MM.1S (cell line): ENCODE data around the gene AGO1.

ENCODE experiments used
- DNase-seq: peaks from one replicate; pipeline ENCODE4 v3.0.0-alpha.2; 2015
- H2AFZ ChIP-seq: fragments of 300-600 bp; sonication (generic); 2 replicates; pipeline ENCODE4 v1.6.0; 2016; ENCODE audit warnings: antibody characterized with exemption, low read length
- H3F3A ChIP-seq: fragments of 300-600 bp; sonication (generic); 2 replicates; pipeline ENCODE4 v1.6.1; 2016; ENCODE audit warnings: mild to moderate bottlenecking, antibody characterized with exemption, low read length, moderate library complexity, mixed read lengths; ENCODE audit not compliant: insufficient read depth
- H3K27ac ChIP-seq: fragments of 300-600 bp; sonication (generic); 2 replicates; pipeline ENCODE4 v1.5.1; 2016; ENCODE audit warnings: mild to moderate bottlenecking, low read length
- H3K27me3 ChIP-seq: fragments of 300-600 bp; sonication (generic); replicated peaks from 2 replicates; pipeline ENCODE4 v1.6.0; 2016; ENCODE audit warnings: low read length; ENCODE audit not compliant: insufficient read depth
- H3K36me3 ChIP-seq: fragments of 300-600 bp; sonication (generic); replicated peaks from 2 replicates; pipeline ENCODE4 v1.6.1; 2016; ENCODE audit warnings: mild to moderate bottlenecking, low read length, mixed read lengths; ENCODE audit not compliant: insufficient read depth
- H3K4me1 ChIP-seq: fragments of 300-600 bp; sonication (generic); 2 replicates; pipeline ENCODE4 v1.6.1; 2016; ENCODE audit warnings: low read length, mixed read lengths
- H3K4me2 ChIP-seq: fragments of 300-600 bp; sonication (generic); 2 replicates; pipeline ENCODE4 v1.6.0; 2016; ENCODE audit warnings: low read depth, low read length
- H3K4me3 ChIP-seq: fragments of 300-600 bp; sonication (generic); 2 replicates; pipeline ENCODE4 v1.5.1; 2016; ENCODE audit warnings: low read length, mixed read lengths
- H3K79me2 ChIP-seq: fragments of 300-600 bp; sonication (generic); 2 replicates; pipeline ENCODE4 v1.6.1; 2016; ENCODE audit warnings: mixed run types, low read length, mixed read lengths
- H3K9ac ChIP-seq: fragments of 300-600 bp; sonication (generic); 2 replicates; pipeline ENCODE4 v1.6.1; 2016; ENCODE audit warnings: low read length, mixed read lengths
- H3K9me2 ChIP-seq: fragments of 300-600 bp; sonication (generic); replicated peaks from 2 replicates; pipeline ENCODE4 v1.6.1; 2016; ENCODE audit warnings: mild to moderate bottlenecking, low read length, mixed read lengths; ENCODE audit not compliant: insufficient read depth
- H3K9me3 ChIP-seq: fragments of 300-600 bp; sonication (generic); replicated peaks from 2 replicates; pipeline ENCODE4 v1.6.1; 2016; ENCODE audit warnings: mild to moderate bottlenecking, low read length, mixed read lengths; ENCODE audit not compliant: insufficient read depth
- H4K20me1 ChIP-seq: fragments of 300-600 bp; sonication (generic); 2 replicates; pipeline ENCODE4 v1.6.1; 2016; ENCODE audit warnings: mild to moderate bottlenecking, low read length, moderate library complexity, mixed read lengths; ENCODE audit not compliant: insufficient read depth
- EZH2 ChIP-seq: fragments of 300-600 bp; sonication (generic); optimal IDR thresholded peaks from 2 replicates; pipeline ENCODE3; 2017; ENCODE audit warnings: low read depth, mild to moderate bottlenecking, antibody characterized with exemption, low read length, mixed read lengths
- EZH2phosphoT487 ChIP-seq: fragments of 300-600 bp; sonication (generic); IDR thresholded peaks from 2 replicates; pipeline ENCODE4 v1.6.1; 2018; ENCODE audit warnings: antibody characterized with exemption, low read length
- TF ChIP-seq, protein P1 (sequence below): fragments of 300-600 bp; sonication (generic); IDR thresholded peaks from 2 replicates; pipeline ENCODE4 v1.5.1; 2016; ENCODE audit warnings: antibody characterized with exemption, low read length, mixed read lengths

The AGO1 gene

DNA sequence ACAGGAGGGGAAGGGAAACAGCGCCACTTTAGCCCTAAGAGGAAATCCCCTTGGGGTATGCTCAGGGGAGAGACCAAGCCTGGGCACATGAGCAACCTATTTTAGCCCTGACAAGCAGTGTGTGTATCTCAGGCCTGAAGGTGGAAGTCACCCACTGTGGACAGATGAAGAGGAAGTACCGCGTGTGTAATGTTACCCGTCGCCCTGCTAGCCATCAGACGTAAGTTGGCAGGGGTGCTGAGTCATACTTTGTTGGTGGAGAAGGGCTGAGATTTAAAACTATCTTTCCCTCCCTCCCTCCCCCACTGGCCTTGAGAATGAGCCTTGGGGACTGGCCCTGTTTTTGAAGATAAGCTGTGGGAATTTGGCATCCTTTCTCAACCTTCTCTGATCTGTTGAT is 11.2 kb downstream of the AGO1 start:
- Histone ChIP-seq H3K4me3 (no peak overlapping the region), H3K9me2 (no peaks in the 10 kb centered on the region), H3K27ac (no peak overlapping the region), H4K20me1 (no peaks in the 10 kb centered on the region), H3K4me2 (no peak overlapping the region), H3F3A (no peaks in the 10 kb centered on the region), H3K9ac (no peak overlapping the region), H3K4me1 (no peaks in the 10 kb centered on the region), H3K36me3 (no peaks in the 10 kb centered on the region), H3K27me3 (no peaks in the 10 kb centered on the region), H3K79me2 (no peaks in the 10 kb centered on the region), H3K9me3 (no peaks in the 10 kb centered on the region), H2AFZ (no peak overlapping the region)
- no peak for DNase-seq
- TF ChIP-seq, protein P1, sequence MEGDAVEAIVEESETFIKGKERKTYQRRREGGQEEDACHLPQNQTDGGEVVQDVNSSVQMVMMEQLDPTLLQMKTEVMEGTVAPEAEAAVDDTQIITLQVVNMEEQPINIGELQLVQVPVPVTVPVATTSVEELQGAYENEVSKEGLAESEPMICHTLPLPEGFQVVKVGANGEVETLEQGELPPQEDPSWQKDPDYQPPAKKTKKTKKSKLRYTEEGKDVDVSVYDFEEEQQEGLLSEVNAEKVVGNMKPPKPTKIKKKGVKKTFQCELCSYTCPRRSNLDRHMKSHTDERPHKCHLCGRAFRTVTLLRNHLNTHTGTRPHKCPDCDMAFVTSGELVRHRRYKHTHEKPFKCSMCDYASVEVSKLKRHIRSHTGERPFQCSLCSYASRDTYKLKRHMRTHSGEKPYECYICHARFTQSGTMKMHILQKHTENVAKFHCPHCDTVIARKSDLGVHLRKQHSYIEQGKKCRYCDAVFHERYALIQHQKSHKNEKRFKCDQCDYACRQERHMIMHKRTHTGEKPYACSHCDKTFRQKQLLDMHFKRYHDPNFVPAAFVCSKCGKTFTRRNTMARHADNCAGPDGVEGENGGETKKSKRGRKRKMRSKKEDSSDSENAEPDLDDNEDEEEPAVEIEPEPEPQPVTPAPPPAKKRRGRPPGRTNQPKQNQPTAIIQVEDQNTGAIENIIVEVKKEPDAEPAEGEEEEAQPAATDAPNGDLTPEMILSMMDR, result no peak
- TF ChIP-seq EZH2phosphoT487 (no peak), EZH2 (no peak)

DNA sequence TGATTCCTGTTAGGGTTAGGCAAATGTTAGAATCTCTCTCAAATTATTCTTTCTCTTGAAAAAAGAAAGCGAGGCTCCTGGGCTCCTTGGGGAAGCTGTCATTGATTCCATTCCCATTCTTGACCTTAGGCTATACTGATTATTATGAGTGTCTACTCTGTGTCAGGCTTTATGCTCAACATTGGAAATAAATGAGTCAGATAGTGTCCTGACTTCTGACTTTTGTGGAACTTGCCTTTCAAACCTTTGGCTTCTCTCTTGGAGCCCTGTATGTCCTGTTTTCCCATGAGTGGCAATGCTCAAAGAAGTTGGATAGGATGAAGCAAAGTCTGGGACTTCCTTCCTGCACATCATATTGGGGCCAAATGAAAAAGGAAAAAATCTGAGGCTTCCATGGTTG is 11.6 kb downstream of the AGO1 start:
- Histone ChIP-seq H3K4me2 (no peak overlapping the region), H3K9me2 (no peaks in the 10 kb centered on the region), H2AFZ (no peak overlapping the region), H3K36me3 (no peaks in the 10 kb centered on the region), H3K4me3 (no peak overlapping the region), H3K9ac (no peak overlapping the region), H4K20me1 (no peaks in the 10 kb centered on the region), H3F3A (no peaks in the 10 kb centered on the region), H3K9me3 (no peaks in the 10 kb centered on the region), H3K27ac (no peak overlapping the region), H3K79me2 (no peaks in the 10 kb centered on the region), H3K4me1 (no peaks in the 10 kb centered on the region), H3K27me3 (no peaks in the 10 kb centered on the region)
- no peak for DNase-seq
- TF ChIP-seq, protein P1, result no peak
- no peak for TF ChIP-seq EZH2phosphoT487
- no peak for TF ChIP-seq EZH2

DNA sequence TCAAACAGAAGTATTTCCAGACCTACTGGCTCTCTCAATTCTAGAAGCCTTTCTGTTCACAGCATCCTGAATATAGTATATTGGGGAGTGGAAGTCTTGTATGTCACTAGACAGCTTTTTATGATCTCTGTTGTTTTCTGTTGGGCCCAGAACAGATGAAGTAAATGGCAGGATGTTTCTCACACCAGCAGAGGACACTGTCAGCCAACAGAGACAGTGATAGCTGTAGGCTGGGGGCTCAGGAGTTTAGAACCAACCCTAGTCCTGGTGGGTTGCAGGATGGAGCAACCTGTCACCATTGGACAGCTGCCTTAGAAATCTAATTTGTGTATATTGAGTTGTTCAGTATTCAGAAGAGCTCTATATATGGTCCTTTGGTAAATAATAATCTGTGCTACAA is 16.9 kb downstream of the AGO1 start:
- Histone ChIP-seq H3K9me2 (no peaks in the 10 kb centered on the region), H3K4me2 (no peak overlapping the region), H4K20me1 (no peaks in the 10 kb centered on the region), H3K27me3 (no peaks in the 10 kb centered on the region), H3K36me3 (no peaks in the 10 kb centered on the region), H3K9ac (no peak overlapping the region), H3K79me2 (no peaks in the 10 kb centered on the region), H3F3A (no peaks in the 10 kb centered on the region), H3K9me3 (no peaks in the 10 kb centered on the region), H3K4me3 (no peak overlapping the region), H3K4me1 (no peaks in the 10 kb centered on the region), H2AFZ (no peak overlapping the region), H3K27ac (no peak overlapping the region)
- TF ChIP-seq, protein P1, result no peak
- TF ChIP-seq EZH2phosphoT487, result no peak
- DNase-seq, result no peak
